T-helper 1 cell treated with Interleukin-12 subunit alpha and Interleukin-12 subunit beta and Interleukin-4 antibody, amounts not matched to agents 30 ng/mL and 1 ng/mL, for 36 hours (primary cell): ENCODE measurements around the gene TRMT10C. TPM values are rescaled to one million over a fixed set of nuclear protein-coding genes. Genes with fewer than 3 reads are reported as not detected.

ENCODE experiments used
- total RNA-seq: library from RNA; stranded (reverse); gene quantifications from 2 replicates; pipeline ENCODE4 v1.2.3, GENCODE V29; 2022

TRMT10C gene
- total RNA-seq, 1 donor from 2014 or later, result 26.7 TPM

Other genes with a start within 250 kb of the TRMT10C start
- 0.51 and 0.54 TPM in 2 replicates for gene IMPG2, start 241.3 kb upstream of the TRMT10C start, total RNA-seq
- gene SENP7, start 48.7 kb upstream of the TRMT10C start, total RNA-seq, result 32.1 and 33.3 TPM in 2 replicates
- gene PCNP, start 12.3 kb downstream of the TRMT10C start, total RNA-seq, result 145 and 159 TPM in 2 replicates
- gene ZBTB11, start 115.3 kb downstream of the TRMT10C start, total RNA-seq, result 32.1 and 33.2 TPM in 2 replicates
- gene RPL24, start 124.8 kb downstream of the TRMT10C start, total RNA-seq, result 954 and 980 TPM in 2 replicates
- gene CEP97, start 162.7 kb downstream of the TRMT10C start, total RNA-seq, result 17.9 and 22.3 TPM in 2 replicates
- 26.8 and 27.6 TPM in 2 replicates for gene NXPE3, start 217.3 kb downstream of the TRMT10C start, total RNA-seq